OCI-LY3 (cell line): ENCODE data around the gene AK4.

ENCODE experiments used
- EZH2phosphoT487 ChIP-seq: fragments of 200-600 bp; shearing (Covaris generic); IDR thresholded peaks from 2 replicates; pipeline ENCODE4 v1.6.1; 2018; ENCODE audit warnings: antibody characterized with exemption, mixed run types, low read depth
- TF ChIP-seq, protein P1 (sequence below): fragments of 200-600, 300-600 bp; sonication (generic); IDR thresholded peaks from 2 replicates; pipeline ENCODE4 v1.5.1; 2014; ENCODE audit warnings: antibody characterized with exemption, low read length, low read depth

DNA sequence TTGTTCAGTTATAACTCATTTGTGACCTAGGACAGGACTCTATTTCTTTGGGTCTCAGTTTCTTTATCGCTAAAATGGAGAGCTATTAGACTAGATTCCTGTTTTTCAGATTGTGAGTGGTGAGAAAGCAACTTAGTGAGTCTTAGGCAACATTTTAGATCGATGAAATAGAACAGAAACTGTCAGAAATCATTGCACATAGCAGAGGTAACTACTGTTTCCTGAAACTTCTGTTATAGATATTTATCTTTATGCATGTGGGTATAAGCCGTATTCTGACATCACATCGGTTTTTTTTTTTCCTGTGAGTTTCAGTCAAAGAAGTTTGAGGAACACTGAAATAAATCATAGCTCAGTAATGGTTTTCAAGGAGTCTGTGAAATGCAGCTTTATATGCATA, 119.3 kb downstream of the AK4 start:
- TF ChIP-seq, protein P1, sequence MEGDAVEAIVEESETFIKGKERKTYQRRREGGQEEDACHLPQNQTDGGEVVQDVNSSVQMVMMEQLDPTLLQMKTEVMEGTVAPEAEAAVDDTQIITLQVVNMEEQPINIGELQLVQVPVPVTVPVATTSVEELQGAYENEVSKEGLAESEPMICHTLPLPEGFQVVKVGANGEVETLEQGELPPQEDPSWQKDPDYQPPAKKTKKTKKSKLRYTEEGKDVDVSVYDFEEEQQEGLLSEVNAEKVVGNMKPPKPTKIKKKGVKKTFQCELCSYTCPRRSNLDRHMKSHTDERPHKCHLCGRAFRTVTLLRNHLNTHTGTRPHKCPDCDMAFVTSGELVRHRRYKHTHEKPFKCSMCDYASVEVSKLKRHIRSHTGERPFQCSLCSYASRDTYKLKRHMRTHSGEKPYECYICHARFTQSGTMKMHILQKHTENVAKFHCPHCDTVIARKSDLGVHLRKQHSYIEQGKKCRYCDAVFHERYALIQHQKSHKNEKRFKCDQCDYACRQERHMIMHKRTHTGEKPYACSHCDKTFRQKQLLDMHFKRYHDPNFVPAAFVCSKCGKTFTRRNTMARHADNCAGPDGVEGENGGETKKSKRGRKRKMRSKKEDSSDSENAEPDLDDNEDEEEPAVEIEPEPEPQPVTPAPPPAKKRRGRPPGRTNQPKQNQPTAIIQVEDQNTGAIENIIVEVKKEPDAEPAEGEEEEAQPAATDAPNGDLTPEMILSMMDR: no peak
- no peak for TF ChIP-seq EZH2phosphoT487
